Measurements from ENCODE around the gene CD83.

Gene CD83

DNA sequence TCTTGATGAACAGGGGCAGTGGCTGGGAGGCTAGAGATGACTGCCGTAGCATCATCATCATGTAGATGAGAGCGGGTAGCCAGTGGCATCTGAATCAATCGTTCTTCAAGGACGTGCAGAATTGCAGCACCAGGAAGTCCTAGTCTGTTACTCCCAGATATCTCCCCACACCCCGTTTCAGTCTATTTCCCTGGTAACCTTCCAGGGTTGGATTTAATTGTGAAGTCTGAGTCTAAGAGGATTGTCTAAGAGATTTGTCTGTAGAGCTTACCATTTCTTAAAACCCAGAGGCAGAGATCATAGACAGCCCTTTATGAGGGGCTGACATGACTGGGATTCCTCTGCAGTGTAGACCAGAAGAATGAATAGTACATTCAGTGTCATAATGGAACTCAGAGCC, 16.6 kb upstream of the CD83 start:
- DNase-seq (ENCODE audit: low read depth) = no peak
- no peak for TF ChIP-seq CTCF (IDR thresholded peaks at IDR 0.05; ENCODE audit: low read length, missing control alignments)

DNA sequence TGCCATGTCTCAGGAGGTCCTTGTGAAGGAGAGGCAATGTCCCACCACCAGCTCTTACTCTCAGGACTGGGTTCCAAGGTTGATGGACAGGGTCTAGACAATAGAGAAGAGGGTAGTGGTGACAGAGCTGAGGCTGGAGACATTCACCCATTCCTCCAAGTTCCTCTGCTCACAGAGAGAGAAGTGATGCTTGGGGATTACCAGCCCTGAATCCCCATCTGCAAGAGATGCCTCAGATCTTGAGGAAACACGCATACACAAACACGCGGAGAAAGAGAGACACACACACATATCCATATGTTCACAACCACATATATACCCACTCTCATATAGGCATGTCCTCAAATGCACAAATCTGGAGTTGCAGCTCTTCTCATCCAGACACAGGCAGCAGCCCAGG, 15.2 kb upstream of the CD83 start:
- no peak for DNase-seq (ENCODE audit: low read depth)
- no peak overlapping the region for H3K4me3 ChIP-seq (replicated peaks; ENCODE audit: low read depth, low read length)
- TF ChIP-seq CTCF (IDR thresholded peaks at IDR 0.05; ENCODE audit: low read length, missing control alignments) = no peak

More for the DNA sequence above, 16.6 kb upstream of the CD83 start:
- H3K4me3 ChIP-seq (replicated peaks; ENCODE audit: low read depth, low read length) = no peak overlapping the region

DNA sequence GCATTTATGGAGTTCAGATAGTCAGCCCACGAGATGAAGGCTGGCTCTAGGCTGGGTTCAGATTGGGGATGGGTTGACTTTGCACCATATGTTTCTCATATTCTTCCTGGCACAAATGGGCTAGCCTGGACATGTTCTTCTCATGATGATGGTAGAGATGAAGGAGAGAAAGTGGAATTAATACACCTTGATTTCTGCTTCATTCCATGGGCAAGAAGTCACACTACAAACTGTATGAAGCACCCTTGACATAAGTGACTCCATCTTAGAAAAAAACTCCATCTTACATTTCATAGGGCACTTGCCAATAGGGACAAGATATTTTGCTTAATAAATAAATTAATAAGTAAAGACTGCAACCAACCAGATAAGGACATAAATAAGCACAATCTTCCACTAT, 12.0 kb upstream of the CD83 start:
- TF ChIP-seq CTCF (IDR thresholded peaks at IDR 0.05; ENCODE audit: low read length, missing control alignments) = no peak
- no peak overlapping the region for H3K4me3 ChIP-seq (replicated peaks; ENCODE audit: low read depth, low read length)
- DNase-seq (ENCODE audit: low read depth) = no peak

DNA sequence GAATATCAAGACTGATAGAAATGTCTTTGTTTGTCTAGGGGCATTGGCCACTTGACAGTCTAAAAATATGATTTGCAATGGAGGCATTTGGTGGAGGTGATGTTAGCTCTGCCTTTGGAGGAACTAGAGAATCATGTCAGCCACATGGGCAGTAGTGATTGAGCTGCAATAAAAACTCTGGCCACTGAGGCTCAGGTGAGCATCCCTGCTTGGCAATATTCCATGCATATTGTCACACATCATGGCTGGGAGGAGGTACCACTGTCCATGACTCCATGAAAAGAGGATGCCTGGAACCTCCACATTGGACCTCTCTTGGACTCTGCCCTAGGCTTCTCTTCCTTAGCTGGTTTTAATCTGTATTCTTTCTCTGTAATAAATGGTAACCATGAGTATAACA, 10.6 kb upstream of the CD83 start:
- DNase-seq (ENCODE audit: low read depth) = no peak
- TF ChIP-seq CTCF (IDR thresholded peaks at IDR 0.05; ENCODE audit: low read length, missing control alignments) = no peak
- no peak overlapping the region for H3K4me3 ChIP-seq (replicated peaks; ENCODE audit: low read depth, low read length)

GRCh38 chr6:14107711-14108494, 9.7 kb upstream of the CD83 start:
- no peak for DNase-seq (ENCODE audit: low read depth)
- TF ChIP-seq CTCF (IDR thresholded peaks at IDR 0.05; ENCODE audit: low read length, missing control alignments) = no peak
- no peak overlapping the region for H3K4me3 ChIP-seq (replicated peaks; ENCODE audit: low read depth, low read length)

GRCh38 chr6:14108571-14109410, 8.8 kb upstream of the CD83 start:
- no peak for DNase-seq (ENCODE audit: low read depth)
- TF ChIP-seq CTCF (IDR thresholded peaks at IDR 0.05; ENCODE audit: low read length, missing control alignments) = no peak
- no peak overlapping the region for H3K4me3 ChIP-seq (replicated peaks; ENCODE audit: low read depth, low read length)

Measured in fibroblast of pulmonary artery (primary cell).